ENCODE data around the gene CD6. TPM values are rescaled to one million over a fixed set of nuclear protein-coding genes. Genes with fewer than 3 reads are reported as not detected.

CD6 gene, protein sequence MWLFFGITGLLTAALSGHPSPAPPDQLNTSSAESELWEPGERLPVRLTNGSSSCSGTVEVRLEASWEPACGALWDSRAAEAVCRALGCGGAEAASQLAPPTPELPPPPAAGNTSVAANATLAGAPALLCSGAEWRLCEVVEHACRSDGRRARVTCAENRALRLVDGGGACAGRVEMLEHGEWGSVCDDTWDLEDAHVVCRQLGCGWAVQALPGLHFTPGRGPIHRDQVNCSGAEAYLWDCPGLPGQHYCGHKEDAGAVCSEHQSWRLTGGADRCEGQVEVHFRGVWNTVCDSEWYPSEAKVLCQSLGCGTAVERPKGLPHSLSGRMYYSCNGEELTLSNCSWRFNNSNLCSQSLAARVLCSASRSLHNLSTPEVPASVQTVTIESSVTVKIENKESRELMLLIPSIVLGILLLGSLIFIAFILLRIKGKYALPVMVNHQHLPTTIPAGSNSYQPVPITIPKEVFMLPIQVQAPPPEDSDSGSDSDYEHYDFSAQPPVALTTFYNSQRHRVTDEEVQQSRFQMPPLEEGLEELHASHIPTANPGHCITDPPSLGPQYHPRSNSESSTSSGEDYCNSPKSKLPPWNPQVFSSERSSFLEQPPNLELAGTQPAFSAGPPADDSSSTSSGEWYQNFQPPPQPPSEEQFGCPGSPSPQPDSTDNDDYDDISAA
- not detected for total RNA-seq

DNA sequence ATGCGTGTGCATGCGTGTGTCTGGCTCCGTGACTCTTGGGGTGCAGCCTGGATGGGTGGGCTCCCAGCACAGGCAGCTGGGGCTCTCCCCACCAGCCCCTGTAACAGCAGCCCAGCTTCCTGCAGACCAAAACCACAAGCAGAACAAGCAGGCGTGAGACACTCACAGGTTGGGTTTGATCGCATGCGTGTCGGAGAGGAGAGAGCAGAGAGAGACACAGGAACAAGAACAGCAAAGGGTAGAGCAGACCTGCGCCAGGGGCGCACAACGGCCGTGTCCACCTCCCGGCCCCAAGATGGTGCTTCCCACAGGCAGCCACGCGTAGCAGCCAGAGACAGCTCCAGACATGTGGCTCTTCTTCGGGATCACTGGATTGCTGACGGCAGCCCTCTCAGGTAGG is at the start of gene CD6:
TSS of gene CD6 (plus strand) at position 161 of the 400 bp plus-strand sequence. CDS start at position 347, 186 bp downstream.
- DNase-seq, result no peak

DNA sequence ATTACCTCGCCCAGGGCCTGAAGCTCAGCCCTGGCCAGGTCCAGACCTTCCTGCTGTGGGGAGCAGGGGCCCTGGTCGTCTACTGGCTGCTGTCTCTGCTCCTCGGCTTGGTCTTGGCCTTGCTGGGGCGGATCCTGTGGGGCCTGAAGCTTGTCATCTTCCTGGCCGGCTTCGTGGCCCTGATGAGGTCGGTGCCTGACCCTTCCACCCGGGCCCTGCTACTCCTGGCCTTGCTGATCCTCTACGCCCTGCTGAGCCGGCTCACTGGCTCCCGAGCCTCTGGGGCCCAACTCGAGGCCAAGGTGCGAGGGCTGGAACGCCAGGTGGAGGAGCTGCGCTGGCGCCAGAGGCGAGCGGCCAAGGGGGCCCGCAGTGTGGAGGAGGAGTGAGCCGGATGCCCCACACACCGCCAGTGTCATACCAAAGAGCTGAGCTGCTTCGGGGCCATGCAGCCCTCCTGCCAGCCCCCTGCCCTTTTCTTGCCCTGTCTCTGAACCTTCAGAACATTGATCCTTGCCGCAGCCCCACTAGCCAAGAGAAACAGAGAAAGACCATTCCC is 49.6 kb upstream of the CD6 start:
- DNase-seq, result no peak

DNA sequence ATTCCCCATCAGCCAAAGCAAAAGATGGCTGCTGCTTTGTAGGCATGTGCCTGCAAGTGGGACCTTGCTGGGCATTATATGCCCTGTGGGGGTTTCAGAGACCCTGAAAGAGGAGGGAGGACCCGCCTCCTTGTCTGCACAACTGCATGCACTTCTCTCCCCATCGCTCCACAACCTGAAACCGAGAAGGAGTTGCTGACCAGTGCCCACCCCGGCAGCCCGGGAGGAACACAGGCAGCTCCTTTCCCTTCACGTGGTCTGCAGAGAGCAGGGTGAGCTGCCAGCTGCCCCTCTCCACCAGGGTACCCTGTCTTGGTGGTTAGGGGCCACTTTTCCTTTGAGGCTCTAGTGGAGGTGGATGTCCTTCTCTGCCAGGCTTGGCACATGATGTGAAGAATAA is 48.6 kb upstream of the CD6 start:
- no peak for DNase-seq

DNA sequence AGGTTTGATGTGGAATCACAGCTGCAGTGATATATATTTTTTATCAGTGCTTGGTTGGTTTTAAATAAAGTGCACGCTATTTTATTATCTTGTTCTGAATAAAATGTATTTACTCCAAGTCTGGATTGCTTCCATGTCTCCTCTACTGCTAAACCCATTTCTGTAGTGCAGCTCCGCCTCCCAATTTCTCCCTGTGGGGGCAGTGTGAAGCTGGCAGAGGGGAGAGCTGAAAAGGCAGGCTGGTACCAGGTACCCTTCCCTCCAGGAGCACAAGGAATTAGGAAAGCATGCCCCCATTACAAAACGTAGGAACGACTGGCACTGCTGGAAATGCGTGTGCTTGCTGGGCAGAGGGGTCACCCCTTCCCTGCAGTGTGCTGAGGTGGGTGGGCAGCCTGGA is 48.2 kb upstream of the CD6 start:
- no peak for DNase-seq

DNA sequence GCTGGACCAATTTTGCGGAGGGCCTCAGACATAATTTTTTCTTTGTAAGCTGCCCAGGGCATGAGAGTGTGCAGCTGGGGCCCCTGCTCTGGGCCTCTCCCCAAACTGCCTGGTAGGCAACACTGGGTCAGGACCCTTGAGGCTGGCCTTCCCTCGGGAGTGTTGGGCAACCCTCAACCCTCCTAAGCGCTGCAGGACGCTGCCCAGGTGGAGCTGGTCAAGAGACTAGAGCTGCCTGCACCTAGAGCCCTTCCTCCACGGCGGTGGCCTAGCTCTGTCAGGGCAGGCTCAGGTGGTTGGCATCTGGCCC is 47.7 kb upstream of the CD6 start:
- DNase-seq, result no peak

DNA sequence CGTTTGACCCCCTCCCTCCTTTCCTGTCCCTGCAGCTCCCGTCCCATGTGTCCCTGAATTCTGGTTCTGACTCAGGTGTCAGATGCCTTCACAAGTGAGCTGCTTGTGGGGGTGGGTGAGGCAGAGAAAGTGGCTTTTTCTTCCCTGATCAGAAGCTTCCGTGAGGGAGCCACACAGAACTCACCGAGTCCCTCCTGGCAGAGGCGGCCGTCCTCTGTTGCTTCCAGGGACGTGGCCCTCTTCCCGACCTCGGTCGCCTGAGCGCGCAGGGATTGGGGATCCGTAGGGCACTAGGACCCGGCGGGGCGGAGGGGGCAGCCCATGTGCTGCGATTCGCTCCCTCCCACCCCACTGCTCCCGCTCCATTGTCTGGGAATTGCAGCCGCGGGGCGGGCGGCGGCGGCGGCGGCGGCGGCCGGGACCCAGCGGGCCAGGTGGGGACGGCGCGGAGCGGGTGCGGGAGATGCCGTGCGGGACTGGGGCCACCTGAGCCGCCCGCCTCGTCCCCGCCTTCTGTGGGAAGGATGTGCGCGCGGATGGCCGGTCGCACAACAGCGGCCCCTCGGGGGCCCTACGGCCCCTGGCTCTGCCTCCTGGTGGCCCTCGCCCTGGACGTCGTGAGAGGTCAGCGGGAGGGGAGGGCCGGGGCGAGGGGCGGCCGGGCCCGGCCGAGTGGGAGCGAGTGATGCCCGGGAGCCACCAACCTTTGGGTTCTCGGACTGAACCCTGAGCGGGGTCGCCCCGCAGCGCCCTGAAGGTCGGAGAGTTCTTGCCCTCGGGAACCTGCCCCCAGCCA is 47.2 kb upstream of the CD6 start, which contains the start of gene TMEM132A:
TSS of gene TMEM132A (plus strand) at position 351 of the 796 bp plus-strand sequence. CDS start at position 525, 174 bp downstream.
- peak; percentile 89 for DNase-seq

DNA sequence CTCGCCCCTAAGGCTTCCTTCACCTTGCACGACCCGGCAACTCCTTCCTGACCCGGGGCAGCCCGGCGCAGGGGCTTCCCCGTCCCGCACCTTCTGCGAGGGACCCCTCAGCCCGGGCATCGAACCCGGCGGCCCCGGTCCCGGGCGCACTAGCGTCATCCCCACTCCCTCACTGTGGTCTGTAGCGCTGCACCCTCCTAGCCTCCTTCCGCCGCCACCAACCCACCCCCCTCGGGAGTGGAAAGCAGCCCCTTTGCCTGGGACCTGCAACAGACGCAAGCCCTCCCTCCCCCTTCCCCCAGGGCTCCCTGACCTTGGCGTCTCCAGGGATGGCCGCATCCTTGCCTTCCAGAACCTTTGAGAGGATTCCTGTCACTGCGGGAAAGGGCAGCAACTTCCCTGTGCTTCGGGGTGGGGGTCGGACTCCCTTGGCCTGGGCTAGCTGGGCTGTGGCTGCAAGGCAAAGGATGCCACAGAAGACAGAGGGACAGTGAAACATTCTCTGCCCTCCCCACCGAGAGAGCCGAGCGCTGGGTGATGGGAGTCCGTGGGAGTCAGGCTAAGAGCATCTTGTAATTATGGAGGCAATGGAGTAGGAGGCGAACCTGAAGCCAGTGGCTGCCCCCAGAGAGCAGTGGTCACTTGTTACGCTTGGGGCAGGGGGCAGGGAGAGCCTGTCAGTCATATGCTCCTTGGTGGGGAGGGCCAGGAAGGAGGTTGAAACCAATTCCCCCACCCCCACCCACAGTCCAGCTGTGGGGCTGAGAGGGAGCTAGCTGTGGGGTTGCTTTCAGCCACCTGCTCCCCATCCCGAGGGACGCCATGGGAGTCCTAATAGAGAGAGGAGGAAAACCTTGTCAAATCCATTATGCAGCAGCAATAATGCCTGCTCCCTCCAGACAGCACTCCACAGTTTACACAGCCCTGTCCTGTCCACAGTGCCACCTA is 46.3 kb upstream of the CD6 start:
- DNase-seq, result no peak

DNA sequence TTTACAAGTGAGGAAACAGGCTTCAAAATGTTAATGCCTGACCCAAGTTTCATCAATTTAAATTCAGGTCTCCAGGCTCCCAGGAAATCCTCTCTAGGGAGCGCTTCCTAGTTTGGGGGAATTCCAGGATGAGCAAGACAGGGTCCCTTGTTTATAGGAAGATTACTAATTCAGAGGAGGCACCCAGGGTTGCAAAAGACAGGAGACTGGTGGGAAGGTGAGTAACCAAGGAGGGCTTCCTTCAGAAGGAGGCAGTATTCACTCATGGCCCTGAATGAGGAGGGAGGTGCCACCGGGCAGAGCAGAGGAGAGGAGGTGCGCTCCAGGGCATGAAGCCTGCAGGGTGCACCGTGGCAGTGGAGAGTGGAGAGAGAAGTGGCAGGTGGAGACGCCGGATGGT is 45.6 kb upstream of the CD6 start:
- no peak for DNase-seq

DNA sequence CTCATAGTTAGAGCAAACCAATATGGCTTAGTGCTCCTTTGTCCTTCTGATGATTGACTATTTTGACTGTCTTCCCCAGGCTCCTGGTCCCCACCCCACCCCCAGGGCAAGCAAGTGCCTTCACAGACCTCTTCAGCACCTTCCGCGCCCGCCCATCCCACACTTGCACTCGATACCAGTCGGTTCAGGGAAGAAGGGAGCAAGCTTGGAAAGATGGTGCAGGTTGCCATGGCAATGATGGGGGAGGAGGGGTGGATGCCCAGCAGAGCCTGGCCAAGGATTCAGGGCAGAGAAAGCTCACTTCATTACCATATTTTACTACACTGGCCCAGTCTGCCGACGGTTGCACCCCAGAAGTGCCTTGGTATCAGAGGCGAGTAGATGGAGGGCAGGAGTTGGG is 45.0 kb upstream of the CD6 start:
- DNase-seq, result no peak

DNA sequence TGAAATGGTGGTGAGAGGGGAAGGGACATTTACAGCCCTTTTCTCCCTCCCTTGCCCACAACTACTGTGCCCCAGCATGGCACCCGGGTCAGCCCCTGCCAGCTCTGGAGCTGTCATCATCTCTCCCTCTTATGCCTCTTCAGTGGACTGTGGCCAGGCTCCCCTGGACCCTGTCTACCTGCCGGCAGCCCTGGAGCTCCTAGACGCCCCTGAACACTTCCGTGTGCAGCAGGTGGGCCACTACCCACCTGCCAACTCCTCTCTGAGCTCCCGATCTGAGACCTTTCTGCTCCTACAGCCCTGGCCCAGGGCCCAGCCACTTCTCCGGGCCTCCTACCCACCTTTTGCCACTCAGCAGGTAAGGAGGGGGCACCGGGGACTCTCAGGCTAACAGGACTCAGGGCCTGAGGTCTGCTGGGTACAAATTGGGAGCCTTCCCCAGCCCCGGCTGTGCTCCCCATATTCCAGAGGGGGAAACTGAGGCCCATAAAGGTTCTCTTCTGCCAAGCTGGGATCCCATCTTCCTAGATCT is 44.4 kb upstream of the CD6 start:
- DNase-seq, result no peak

DNA sequence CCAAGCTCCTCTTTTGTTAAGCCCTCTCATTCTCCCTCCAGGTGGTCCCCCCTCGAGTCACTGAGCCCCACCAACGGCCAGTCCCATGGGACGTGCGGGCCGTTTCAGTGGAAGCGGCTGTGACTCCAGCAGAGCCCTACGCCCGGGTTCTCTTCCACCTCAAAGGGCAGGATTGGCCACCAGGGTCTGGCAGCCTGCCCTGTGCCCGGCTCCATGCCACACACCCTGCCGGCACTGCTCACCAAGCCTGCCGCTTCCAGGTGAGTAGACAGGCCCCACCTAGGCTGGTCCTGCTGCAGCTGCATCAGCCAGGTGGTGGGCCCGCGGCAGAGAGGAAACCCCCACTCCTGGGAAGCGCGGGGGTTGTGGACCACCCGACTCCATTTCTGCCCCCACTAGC is 43.9 kb upstream of the CD6 start:
- no peak for DNase-seq

DNA sequence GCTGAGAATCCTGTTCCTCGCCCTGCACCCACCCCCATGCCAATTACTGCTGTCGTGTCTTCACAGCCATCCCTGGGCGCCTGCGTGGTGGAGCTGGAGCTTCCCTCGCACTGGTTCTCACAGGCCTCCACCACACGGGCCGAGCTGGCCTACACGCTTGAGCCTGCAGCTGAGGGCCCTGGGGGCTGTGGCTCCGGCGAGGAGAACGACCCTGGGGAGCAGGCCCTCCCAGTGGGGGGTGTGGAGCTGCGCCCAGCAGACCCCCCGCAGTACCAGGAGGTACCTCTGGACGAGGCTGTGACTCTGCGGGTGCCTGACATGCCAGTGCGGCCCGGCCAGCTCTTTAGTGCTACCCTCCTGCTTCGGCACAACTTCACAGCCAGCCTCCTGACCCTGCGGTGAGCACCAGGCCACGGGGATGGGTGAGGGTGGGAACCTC is 42.9 kb upstream of the CD6 start:
- no peak for DNase-seq

DNA sequence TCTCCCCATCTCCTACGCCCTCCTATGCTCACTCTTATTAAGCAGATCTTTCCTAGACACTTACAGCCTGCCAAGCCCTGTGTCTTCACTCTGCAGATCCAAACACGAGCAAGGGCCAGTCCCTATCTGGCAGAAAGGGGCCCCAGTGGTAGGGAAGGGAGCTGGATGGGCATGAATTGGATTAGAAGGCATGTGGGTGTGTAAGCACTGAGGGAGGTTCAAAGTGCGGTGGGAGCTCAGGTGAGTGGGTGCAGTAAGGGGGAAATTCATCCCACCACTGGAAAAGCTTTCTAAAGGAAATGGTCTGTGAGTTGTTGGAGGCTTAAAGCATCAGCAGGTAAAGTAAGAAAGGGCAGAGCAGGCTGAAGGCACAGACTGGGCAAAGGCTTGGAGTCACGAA is 41.7 kb upstream of the CD6 start:
- no peak for DNase-seq

DNA sequence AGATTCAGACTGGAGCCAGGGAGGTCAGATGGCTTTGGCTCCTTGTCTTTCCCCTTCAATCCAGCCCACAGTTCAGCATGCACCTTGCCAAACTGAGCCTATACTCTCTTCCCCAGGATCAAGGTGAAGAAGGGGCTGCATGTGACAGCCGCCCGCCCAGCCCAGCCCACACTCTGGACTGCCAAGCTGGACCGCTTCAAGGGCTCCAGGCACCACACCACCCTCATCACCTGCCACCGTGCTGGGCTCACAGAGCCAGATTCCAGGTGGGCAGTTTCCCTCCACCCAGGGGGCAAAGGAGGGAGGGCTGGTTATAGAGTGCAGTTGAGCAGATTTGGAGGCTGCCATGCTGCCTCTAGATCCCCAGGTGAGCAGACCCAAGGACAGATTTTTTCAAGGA is 41.1 kb upstream of the CD6 start:
- no peak for DNase-seq

DNA sequence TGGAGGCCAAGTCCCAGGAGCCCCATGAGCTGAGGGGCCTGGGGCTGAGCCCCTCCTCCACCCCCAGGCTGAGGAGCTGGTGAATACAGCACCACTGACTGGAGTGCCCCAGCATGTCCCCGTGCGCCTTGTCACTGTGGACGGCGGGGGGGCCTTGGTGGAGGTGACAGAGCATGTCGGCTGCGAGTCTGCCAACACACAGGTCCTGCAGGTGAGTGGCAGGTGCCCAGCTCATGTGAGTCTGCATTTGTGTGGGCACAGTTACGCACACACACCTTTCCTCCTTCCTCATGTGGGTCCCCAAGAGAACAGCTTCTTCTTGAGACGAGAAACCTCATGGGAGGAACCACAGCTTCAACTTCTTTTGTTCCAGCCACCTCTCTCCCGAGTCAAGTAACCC is 39.6 kb upstream of the CD6 start:
- no peak for DNase-seq

DNA sequence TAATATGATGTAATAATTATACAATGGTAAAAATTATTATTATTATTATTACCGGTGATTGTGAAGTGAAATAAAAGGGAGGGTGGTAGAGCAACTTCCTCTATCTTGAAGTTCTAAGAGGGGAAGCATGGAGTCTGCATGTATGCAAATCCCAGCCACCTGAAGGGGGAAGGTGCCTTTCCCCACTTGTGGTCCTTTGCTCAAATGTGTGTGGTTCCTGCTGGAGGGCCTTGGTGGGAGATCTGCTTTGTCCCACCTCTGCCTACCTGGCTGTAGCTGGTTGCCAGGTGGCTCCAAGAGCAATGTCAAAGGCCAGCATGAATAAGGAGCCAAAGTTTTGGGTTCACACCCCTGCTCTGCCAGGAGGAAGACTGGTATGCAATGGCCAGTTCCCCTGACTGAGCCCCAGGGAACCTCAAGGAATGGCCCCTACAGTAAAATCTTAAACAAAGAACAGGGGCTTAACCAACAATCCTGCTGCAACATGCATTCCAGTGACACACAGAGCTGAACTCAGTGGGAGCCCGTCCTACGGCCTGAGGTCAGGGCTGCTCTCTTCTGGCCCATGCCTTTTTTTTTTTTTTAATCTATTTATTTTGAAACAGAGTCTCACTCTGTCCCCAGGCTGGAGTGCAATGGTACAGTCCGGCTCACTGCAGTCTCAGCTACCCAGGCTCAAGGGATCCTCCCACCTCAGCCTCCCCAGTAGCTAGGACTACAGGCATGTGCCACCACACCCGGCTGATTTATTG is 38.7 kb upstream of the CD6 start:
- no peak for DNase-seq

DNA sequence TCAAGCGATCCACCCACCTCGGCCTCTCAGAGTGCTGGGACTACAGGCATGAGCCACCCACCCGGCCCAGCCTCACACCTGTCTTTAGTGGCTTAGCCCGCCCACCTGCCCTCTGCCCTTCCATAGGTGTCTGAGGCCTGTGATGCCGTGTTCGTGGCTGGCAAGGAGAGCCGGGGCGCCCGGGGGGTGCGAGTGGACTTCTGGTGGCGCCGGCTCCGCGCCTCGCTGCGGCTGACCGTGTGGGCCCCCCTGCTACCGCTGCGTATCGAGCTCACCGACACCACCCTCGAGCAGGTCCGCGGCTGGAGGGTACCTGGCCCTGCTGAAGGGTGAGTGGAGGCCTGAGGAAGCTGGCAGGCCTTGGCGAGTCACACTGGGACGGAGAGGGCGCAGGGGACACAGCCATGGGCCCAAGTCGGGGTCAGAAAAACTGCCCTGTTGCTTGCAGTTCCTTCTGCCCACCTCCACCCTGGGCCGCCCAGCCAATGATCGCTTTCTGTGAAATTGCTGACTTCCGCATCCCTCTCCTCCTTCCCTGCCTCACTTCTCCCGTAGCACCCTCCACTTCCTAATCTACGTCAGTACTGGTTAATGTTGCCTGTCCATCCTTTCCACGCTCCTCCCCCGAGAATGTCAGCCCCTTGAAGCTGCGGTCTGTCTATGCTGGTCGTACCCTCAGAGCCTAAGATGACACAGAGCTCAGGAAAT is 37.9 kb upstream of the CD6 start:
- DNase-seq, result no peak

DNA sequence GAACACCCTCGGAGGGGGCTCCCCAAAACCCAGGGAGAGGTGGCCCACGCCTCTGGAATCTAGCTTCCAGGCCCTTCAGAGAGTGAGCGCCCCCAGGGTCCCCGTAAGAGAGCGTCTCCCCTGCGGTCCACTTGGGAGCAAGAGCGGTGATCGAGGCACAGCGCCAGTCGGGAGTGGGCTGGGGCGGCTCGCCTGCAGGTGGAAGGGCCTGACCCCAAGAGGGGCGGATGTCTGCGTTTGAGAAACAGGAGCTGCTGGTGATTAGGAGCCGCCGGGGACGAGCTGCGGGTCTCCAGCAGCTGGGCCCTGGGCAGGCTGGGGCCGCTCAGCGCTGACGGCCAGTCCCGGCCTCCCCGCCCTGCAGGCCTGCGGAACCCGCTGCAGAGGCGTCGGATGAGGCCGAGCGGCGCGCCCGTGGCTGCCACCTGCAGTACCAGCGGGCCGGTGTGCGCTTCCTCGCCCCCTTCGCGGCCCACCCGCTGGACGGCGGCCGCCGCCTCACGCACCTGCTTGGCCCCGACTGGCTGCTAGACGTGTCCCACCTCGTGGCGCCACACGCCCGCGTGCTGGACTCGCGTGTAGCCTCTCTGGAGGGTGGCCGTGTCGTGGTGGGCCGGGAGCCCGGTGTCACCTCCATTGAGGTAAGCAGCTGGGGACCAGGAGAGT is 37.2 kb upstream of the CD6 start:
- DNase-seq, result no peak
